Skeletal muscle satellite cell (primary cell): Measurements from ENCODE around the gene ANKRD27.
"Not testable (repeated sequence)": the region's sequence is repeated elsewhere in the genome, so short reads cannot be mapped to it uniquely, and the experiment has no call there.

ENCODE experiments used
- H3K27me3 ChIP-seq: 2 replicates; pipeline ENCODE4 v1.7.0; 2013; ENCODE audit warnings: low read length; ENCODE audit not compliant: control insufficient read depth, insufficient read depth
- H3K36me3 ChIP-seq: 2 replicates; pipeline ENCODE4 v1.7.0; 2013; ENCODE audit warnings: mild to moderate bottlenecking, control low read depth, low read length; ENCODE audit not compliant: insufficient read depth
- H3K4me1 ChIP-seq: 2 replicates; pipeline ENCODE4 v1.7.0; 2013; ENCODE audit warnings: low read length; ENCODE audit not compliant: control insufficient read depth, insufficient read depth
- H3K4me2 ChIP-seq: 2 replicates; pipeline ENCODE4 v1.7.0; 2013; ENCODE audit warnings: mild to moderate bottlenecking, low read length
- H3K4me3 ChIP-seq: 2 replicates; pipeline ENCODE4 v1.7.0; 2013; ENCODE audit warnings: low read length
- H3K9ac ChIP-seq: 2 replicates; pipeline ENCODE4 v1.7.0; 2013; ENCODE audit warnings: mild to moderate bottlenecking, low read depth, low read length, moderate library complexity
- H3K9me3 ChIP-seq: replicated peaks from 2 replicates; pipeline ENCODE4 v1.7.0; 2013; ENCODE audit warnings: mild to moderate bottlenecking, control low read depth, low read length

ANKRD27 gene

GRCh38 chr19:32671883-32672593, 2.9 kb downstream of the ANKRD27 start:
- Histone ChIP-seq H3K9me3 (no peaks in the 10 kb centered on the region), H3K9ac (no peak overlapping the region), H3K4me1 (peaks cover 19% of the 10 kb centered on the region), H3K4me2 (no peak overlapping the region), H3K36me3 (no peaks in the 10 kb centered on the region), H3K27me3 (peaks cover 13% of the 10 kb centered on the region), H3K4me3 (no peak overlapping the region)

- H3K4me1 ChIP-seq = peaks cover 13% of the 10 kb centered on the region
These were observed 5.7 kb downstream of the ANKRD27 start for GRCh38 chr19:32669310-32669709.

GRCh38 chr19:32666084-32666483, 8.9 kb downstream of the ANKRD27 start:
- Histone ChIP-seq H3K36me3 (no peaks in the 10 kb centered on the region), H3K4me2 (no peak overlapping the region), H3K4me1 (peaks cover 4% of the 10 kb centered on the region), H3K9ac (no peak overlapping the region), H3K4me3 (no peak overlapping the region), H3K27me3 (no peaks in the 10 kb centered on the region), H3K9me3 (no peaks in the 10 kb centered on the region)

More at GRCh38 chr19:32669310-32669709, 5.7 kb downstream of the ANKRD27 start:
- no peaks in the 10 kb centered on the region for H3K27me3 ChIP-seq
- no peaks in the 10 kb centered on the region for H3K9me3 ChIP-seq
- H3K36me3 ChIP-seq = no peaks in the 10 kb centered on the region
- no peak overlapping the region for H3K4me3 ChIP-seq
- H3K4me2 ChIP-seq = no peak overlapping the region
- H3K9ac ChIP-seq = no peak overlapping the region

GRCh38 chr19:32662186-32662585, 12.8 kb downstream of the ANKRD27 start:
- Histone ChIP-seq H3K9ac (no peak overlapping the region), H3K36me3 (peaks cover 9% of the 10 kb centered on the region), H3K4me2 (no peak overlapping the region), H3K9me3 (no peaks in the 10 kb centered on the region), H3K4me1 (peaks cover 4% of the 10 kb centered on the region), H3K27me3 (no peaks in the 10 kb centered on the region), H3K4me3 (no peak overlapping the region)

GRCh38 chr19:32661318-32661717, 13.7 kb downstream of the ANKRD27 start:
- Histone ChIP-seq H3K9ac (no peak overlapping the region), H3K27me3 (no peaks in the 10 kb centered on the region), H3K4me3 (no peak overlapping the region), H3K4me2 (no peak overlapping the region), H3K36me3 (peaks cover 9% of the 10 kb centered on the region), H3K9me3 (no peaks in the 10 kb centered on the region), H3K4me1 (peaks cover 4% of the 10 kb centered on the region)

GRCh38 chr19:32658527-32658926, 16.5 kb downstream of the ANKRD27 start:
- H3K36me3 ChIP-seq = peaks cover 20% of the 10 kb centered on the region
- no peak overlapping the region for H3K4me3 ChIP-seq
- H3K9me3 ChIP-seq = no peaks in the 10 kb centered on the region
- no peak overlapping the region for H3K4me2 ChIP-seq
- no peak overlapping the region for H3K9ac ChIP-seq
- no peaks in the 10 kb centered on the region for H3K27me3 ChIP-seq
- H3K4me1 ChIP-seq = peaks cover 4% of the 10 kb centered on the region

GRCh38 chr19:32658075-32658474, 16.9 kb downstream of the ANKRD27 start:
- peaks cover 20% of the 10 kb centered on the region for H3K36me3 ChIP-seq
- H3K4me1 ChIP-seq = peaks cover 4% of the 10 kb centered on the region
- no peak overlapping the region for H3K4me3 ChIP-seq
- H3K4me2 ChIP-seq = no peak overlapping the region
- H3K27me3 ChIP-seq = no peaks in the 10 kb centered on the region
- no peak overlapping the region for H3K9ac ChIP-seq
- no peaks in the 10 kb centered on the region for H3K9me3 ChIP-seq

- H3K4me2 ChIP-seq, H3K9me3 ChIP-seq, H3K4me3 ChIP-seq, H3K4me1 ChIP-seq, H3K9ac ChIP-seq, H3K27me3 ChIP-seq: not testable (repeated sequence)
- peaks cover 23% of the 10 kb centered on the region for H3K36me3 ChIP-seq
These were observed 18.6 kb downstream of the ANKRD27 start for GRCh38 chr19:32656379-32656778.

- peaks cover 25% of the 10 kb centered on the region for H3K36me3 ChIP-seq
- no peaks in the 10 kb centered on the region for H3K9me3 ChIP-seq
- H3K4me2 ChIP-seq = no peak overlapping the region
- no peaks in the 10 kb centered on the region for H3K4me1 ChIP-seq
- no peaks in the 10 kb centered on the region for H3K27me3 ChIP-seq
- no peak overlapping the region for H3K4me3 ChIP-seq
- no peak overlapping the region for H3K9ac ChIP-seq
These were observed 21.4 kb downstream of the ANKRD27 start for GRCh38 chr19:32653599-32653915.

GRCh38 chr19:32652894-32653598, 21.9 kb downstream of the ANKRD27 start:
- Histone ChIP-seq H3K9ac (no peak overlapping the region), H3K27me3 (no peaks in the 10 kb centered on the region), H3K36me3 (peaks cover 23% of the 10 kb centered on the region), H3K4me2 (no peak overlapping the region), H3K9me3 (no peaks in the 10 kb centered on the region), H3K4me3 (no peak overlapping the region), H3K4me1 (no peaks in the 10 kb centered on the region)

- not testable (repeated sequence) for H3K4me3 ChIP-seq, H3K9me3 ChIP-seq, H3K9ac ChIP-seq, H3K27me3 ChIP-seq, H3K4me1 ChIP-seq, H3K4me2 ChIP-seq
- peaks cover 25% of the 10 kb centered on the region for H3K36me3 ChIP-seq
These were observed 22.6 kb downstream of the ANKRD27 start for GRCh38 chr19:32652331-32652730.

GRCh38 chr19:32651729-32652140, 23.2 kb downstream of the ANKRD27 start:
- no peak overlapping the region for H3K4me2 ChIP-seq
- no peaks in the 10 kb centered on the region for H3K27me3 ChIP-seq
- no peak overlapping the region for H3K9ac ChIP-seq
- H3K4me3 ChIP-seq = no peak overlapping the region
- no peaks in the 10 kb centered on the region for H3K9me3 ChIP-seq
- H3K36me3 ChIP-seq = peaks cover 29% of the 10 kb centered on the region
- no peaks in the 10 kb centered on the region for H3K4me1 ChIP-seq
